Measurements from ENCODE around the gene CEBPE.

Gene CEBPE

DNA sequence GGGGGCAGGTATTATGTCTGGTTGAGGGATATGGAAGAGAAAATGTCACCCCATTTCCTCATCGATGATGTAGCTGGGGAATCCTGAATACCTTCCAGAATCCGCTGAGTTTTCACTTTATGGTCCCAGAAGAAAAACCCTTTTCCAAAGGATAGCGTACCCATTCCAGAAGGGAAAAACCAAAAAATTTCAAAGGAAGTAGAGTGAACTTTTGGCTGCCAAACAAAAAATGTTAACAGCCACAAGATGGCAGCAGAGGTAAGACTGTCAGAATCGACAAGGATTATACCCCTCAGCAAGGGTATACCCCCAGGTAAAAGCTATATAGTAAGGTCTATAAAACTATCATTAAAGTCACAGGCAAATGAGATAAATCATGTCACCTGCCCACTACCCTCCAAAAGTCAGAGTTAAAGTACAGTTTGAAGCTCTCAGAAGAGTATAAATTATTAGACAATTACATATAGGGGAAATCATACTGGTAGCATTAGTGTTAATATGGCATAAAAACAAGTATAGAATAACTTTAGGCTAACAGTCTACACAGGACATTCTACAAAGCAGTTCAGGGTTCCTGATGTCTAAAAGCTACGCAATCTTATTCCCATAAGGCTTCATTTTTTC is 42.2 kb downstream of the CEBPE start:
- DNase-seq (ENCODE audit: low read depth, low spot score): no peak

DNA sequence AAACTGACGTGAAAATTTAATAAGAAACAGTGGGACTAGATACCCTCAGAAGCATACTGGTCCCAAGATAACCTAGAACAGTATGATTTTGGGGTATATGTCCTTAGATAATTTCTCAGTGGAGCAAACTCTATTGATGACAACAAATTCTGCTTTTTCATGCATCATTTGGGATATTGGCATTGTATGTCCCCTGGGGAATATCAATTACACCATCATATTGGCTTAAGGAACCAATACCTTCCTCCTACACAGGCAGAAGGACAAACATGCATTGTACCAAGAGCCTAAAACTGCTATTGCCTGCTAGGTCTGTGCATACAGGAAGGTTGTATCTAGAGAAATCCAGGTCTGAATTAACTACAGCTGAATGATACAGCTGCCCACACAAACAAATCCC is 44.1 kb downstream of the CEBPE start:
- no peak for DNase-seq (ENCODE audit: low read depth, low spot score)

DNA sequence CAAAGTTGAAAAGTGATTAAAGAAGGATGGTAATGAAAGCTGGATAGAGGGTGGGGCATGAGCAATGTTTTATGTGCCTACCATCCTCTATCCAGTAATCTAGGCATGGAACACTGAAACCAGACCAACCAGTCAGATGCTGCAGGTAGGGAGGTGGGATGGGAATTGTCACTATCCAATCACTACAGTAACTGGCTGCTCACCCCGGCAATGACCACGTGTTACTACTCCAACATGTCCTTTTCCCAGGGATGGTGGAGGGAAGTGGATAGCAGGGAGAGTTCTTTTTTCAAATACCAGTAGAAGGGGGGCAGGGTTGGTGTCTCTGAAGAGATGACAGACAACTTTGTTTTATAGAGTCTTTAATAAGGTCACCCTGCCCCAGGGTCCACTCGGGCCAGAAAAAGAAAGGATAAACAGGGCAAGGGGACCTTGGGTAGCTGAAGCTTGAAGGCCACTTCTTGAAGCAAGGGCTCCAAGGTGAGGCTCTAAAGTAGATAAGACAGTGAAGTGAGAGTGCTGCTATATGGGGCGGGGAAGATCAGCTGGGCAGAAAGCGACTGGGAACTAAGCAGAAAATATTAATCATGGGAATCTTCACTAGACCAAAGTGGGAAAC is 47.0 kb downstream of the CEBPE start:
- no peak for DNase-seq (ENCODE audit: low read depth, low spot score)

- peak; percentile 52 for DNase-seq (ENCODE audit: low read depth, low spot score)
Measured at GRCh38 chr14:23071244-23071920, 47.7 kb downstream of the CEBPE start.

GRCh38 chr14:23070262-23071129 is 48.6 kb downstream of the CEBPE start:
- no peak for DNase-seq (ENCODE audit: low read depth, low spot score)

DNA sequence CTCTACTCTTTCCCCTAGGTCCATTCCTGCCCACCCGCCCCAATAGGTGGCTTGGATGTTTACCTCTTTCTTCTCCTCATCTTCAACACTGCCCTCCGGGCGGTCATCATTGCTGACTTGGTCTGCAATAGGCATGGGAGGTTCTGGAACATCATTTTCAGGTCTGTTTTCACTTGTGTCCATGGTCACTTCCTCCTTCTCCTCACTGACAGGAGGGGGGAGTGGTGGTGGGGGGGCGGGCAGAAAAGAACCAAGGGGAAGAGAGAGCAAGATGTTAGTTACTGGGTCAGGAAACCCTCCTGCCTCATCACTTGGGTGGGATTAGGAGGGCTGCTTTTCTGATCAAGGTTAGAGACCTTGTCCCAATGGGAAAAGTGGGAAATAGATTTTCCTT is 49.6 kb downstream of the CEBPE start:
- DNase-seq (ENCODE audit: low read depth, low spot score): no peak

GRCh38 chr14:23068789-23069412 is 50.2 kb downstream of the CEBPE start:
- peak; percentile 47 for DNase-seq (ENCODE audit: low read depth, low spot score)

DNA sequence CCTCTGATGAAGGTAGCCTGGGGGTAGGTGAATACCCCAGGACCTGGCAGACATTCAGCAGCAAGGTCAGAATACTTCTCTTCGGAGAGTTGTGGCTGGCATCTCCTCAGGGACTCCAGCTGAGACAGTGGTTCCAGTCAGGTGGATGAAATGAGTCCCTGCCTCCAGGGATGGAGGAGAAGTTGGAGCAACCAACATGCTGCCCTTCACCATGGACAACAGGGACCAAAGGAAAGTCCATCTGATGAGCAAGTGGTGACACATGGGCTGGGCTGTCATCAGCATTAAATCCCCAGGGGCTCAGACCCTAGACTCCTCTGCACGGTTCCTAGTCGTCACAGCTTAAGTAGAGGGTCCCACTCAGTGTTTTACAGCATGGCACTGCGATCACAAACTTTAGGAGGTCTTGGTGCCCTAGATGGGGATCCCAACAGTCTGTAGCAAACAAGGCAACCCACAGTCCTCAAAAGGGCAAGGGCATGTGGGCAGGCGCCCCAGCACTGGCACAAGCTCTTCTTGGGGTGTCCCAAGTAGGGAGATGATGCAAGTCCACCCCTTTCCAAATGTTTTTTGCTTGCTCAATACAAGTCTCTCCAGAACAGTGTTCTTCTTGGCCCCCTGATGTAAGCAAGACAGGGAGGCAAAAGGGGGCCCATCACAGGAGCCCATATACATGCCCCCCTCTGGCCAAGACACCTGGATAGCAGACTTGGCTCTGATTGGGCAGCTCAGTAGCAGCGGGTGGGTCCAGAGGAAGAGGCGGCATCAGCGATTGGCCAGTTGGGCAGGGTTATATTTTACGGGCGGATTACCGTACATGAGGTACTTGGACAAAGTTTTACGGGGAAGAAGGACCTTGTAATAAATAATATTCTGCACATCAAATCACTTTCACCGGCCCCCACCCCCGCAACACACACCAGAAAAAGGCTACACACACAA is 50.9 kb downstream of the CEBPE start:
- no peak for DNase-seq (ENCODE audit: low read depth, low spot score)
